GM19099 (cell line): ENCODE results near the gene RAD17.

Source experiments
- POLR2A ChIP-seq: IDR thresholded peaks from 3 replicates; pipeline ENCODE4 v1.6.1; 2011; ENCODE audit warnings: low read depth; ENCODE audit not compliant: insufficient read length; ENCODE audit errors: extremely low read depth

The RAD17 gene

GRCh38 chr5:69369340-69370121 lies at the start of gene RAD17, which contains the start of the genes AK6 and TAF9:
Gene RAD17, plus strand, starts transcription at chr5:69369818. Its CDS starts 2,391 bp downstream, at chr5:69372209.
Gene AK6, minus strand, starts transcription at chr5:69369520. Its CDS starts 30 bp downstream, at chr5:69369490.
Gene TAF9, minus strand, starts transcription at chr5:69369520. Its CDS starts 3,783 bp downstream, at chr5:69365737.
- TF ChIP-seq POLR2A, result peak; percentile 87

- TF ChIP-seq POLR2A, result no peak
These were observed 43.3 kb upstream of the RAD17 start for GRCh38 chr5:69326365-69326764.

GRCh38 chr5:69329905-69330489 lies 39.6 kb upstream of the RAD17 start:
- TF ChIP-seq POLR2A, result no peak

GRCh38 chr5:69331528-69332445 lies 37.8 kb upstream of the RAD17 start:
- no peak for TF ChIP-seq POLR2A

- TF ChIP-seq POLR2A, result no peak
These were observed 34.8 kb upstream of the RAD17 start for GRCh38 chr5:69334793-69335268.

- TF ChIP-seq POLR2A, result no peak
These were observed 34.2 kb upstream of the RAD17 start for GRCh38 chr5:69335341-69335935.

GRCh38 chr5:69341520-69342161 lies 28.0 kb upstream of the RAD17 start:
- TF ChIP-seq POLR2A, result no peak

GRCh38 chr5:69343083-69343482 lies 26.5 kb upstream of the RAD17 start:
- TF ChIP-seq POLR2A, result no peak

- no peak for TF ChIP-seq POLR2A
These were observed 19.0 kb upstream of the RAD17 start for GRCh38 chr5:69350664-69351063.

GRCh38 chr5:69359699-69360098 lies 9.9 kb upstream of the RAD17 start:
- TF ChIP-seq POLR2A, result no peak

GRCh38 chr5:69360442-69360841 lies 9.2 kb upstream of the RAD17 start:
- TF ChIP-seq POLR2A, result no peak

- no peak for TF ChIP-seq POLR2A
These were observed 5.2 kb upstream of the RAD17 start for GRCh38 chr5:69364414-69364813.

- TF ChIP-seq POLR2A, result no peak
These were observed 4.8 kb upstream of the RAD17 start for GRCh38 chr5:69364850-69365249.

- no peak for TF ChIP-seq POLR2A
These were observed 1.8 kb upstream of the RAD17 start for GRCh38 chr5:69367697-69368279.
